Measurements from ENCODE around the gene EZR.

Gene EZR

GRCh38 chr6:158813032-158813431 is 6.1 kb downstream of the EZR start:
- H3K23ac ChIP-seq (ENCODE audit: low read depth, low read length, poor library complexity), result no peak overlapping the region
- no peaks in the 10 kb centered on the region for H3K27me3 ChIP-seq (ENCODE audit: control insufficient read depth in 3 of 3, insufficient read depth in 3 of 3, low read depth in 1 of 3, low read length in 3 of 3)
- no CpG with 5 or more reads among the region's 3 CpGs for WGBS, 2 donors (ENCODE audit: extremely low coverage in 2 of 2, insufficient read length in 2 of 2, insufficient replicate concordance in 1 of 2)
- no peak overlapping the region for H3K27ac ChIP-seq (replicated peaks; ENCODE audit: low read length)
- H4K8ac ChIP-seq (ENCODE audit: low read depth, low read length), result no peak overlapping the region
- no peak for DNase-seq (ENCODE audit: low spot score)
- no peak overlapping the region for H3K9ac ChIP-seq (ENCODE audit: low read depth, low read length, poor library complexity)
- H3K9me3 ChIP-seq (replicated peaks in 1 of 2; ENCODE audit: control insufficient read depth in 2 of 2, insufficient read depth in 1 of 2, low read depth in 1 of 2, low read length in 2 of 2), result peaks cover 0 to 1% of the 10 kb centered on the region in 2 donors
- peaks cover 7 to 20% of the 10 kb centered on the region in 2 donors for H3K4me1 ChIP-seq (ENCODE audit: control insufficient read depth in 2 of 2, insufficient read depth in 1 of 2, low read depth in 1 of 2, low read length in 2 of 2)
- H2BK120ac ChIP-seq (ENCODE audit: low read depth, low read length), result no peak overlapping the region
- H2BK15ac ChIP-seq (ENCODE audit: low read length), result no peak overlapping the region
- no peak overlapping the region for H3K4me2 ChIP-seq (ENCODE audit: insufficient read depth, low read length, poor library complexity, severe bottlenecking)
- H3K36me3 ChIP-seq (replicated peaks in 1 of 2; ENCODE audit: control insufficient read depth in 2 of 2, insufficient read depth in 2 of 2, low read length in 2 of 2), result peaks cover 10 to 81% of the 10 kb centered on the region in 2 donors
- H3K14ac ChIP-seq (ENCODE audit: low read length), result no peak overlapping the region
- H3K18ac ChIP-seq (ENCODE audit: low read length), result no peak overlapping the region
- no peak overlapping the region for H4K91ac ChIP-seq (ENCODE audit: low read depth, low read length, poor library complexity)
- no peak overlapping the region for H2AFZ ChIP-seq (ENCODE audit: low read length)
- H2BK5ac ChIP-seq (ENCODE audit: low read length), result no peak overlapping the region
- no peak overlapping the region for H3K4ac ChIP-seq (ENCODE audit: low read length)
- peaks cover 11% of the 10 kb centered on the region for H3K79me1 ChIP-seq (ENCODE audit: low read depth, low read length)
- H2AK5ac ChIP-seq (ENCODE audit: low read depth, low read length), result no peak overlapping the region
- H2BK12ac ChIP-seq (ENCODE audit: low read length), result no peak overlapping the region
- no peak overlapping the region for H3K4me3 ChIP-seq (ENCODE audit: low read length in 2 of 2)

- H4K91ac ChIP-seq (ENCODE audit: low read depth, low read length, poor library complexity), result no peak overlapping the region
- H3K4me1 ChIP-seq (ENCODE audit: control insufficient read depth in 2 of 2, insufficient read depth in 1 of 2, low read depth in 1 of 2, low read length in 2 of 2), result peaks cover 7 to 20% of the 10 kb centered on the region in 2 donors
- no peak overlapping the region for H3K4me3 ChIP-seq (ENCODE audit: low read length in 2 of 2)
- H3K27ac ChIP-seq (replicated peaks; ENCODE audit: low read length), result no peak overlapping the region
- H3K4ac ChIP-seq (ENCODE audit: low read length), result no peak overlapping the region
- no peak overlapping the region for H2AK5ac ChIP-seq (ENCODE audit: low read depth, low read length)
- H2BK15ac ChIP-seq (ENCODE audit: low read length), result no peak overlapping the region
- no peak for DNase-seq (ENCODE audit: low spot score)
- no peak overlapping the region for H3K18ac ChIP-seq (ENCODE audit: low read length)
- WGBS, 2 donors (ENCODE audit: extremely low coverage in 2 of 2, insufficient read length in 2 of 2, insufficient replicate concordance in 1 of 2), result no CpG with 5 or more reads among the region's 5 CpGs
- H3K36me3 ChIP-seq (replicated peaks in 1 of 2; ENCODE audit: control insufficient read depth in 2 of 2, insufficient read depth in 2 of 2, low read length in 2 of 2), result peaks cover 10 to 85% of the 10 kb centered on the region in 2 donors
- H2BK120ac ChIP-seq (ENCODE audit: low read depth, low read length), result no peak overlapping the region
- no peak overlapping the region for H4K8ac ChIP-seq (ENCODE audit: low read depth, low read length)
- H3K27me3 ChIP-seq (ENCODE audit: control insufficient read depth in 3 of 3, insufficient read depth in 3 of 3, low read depth in 1 of 3, low read length in 3 of 3), result no peaks in the 10 kb centered on the region
- H3K4me2 ChIP-seq (ENCODE audit: insufficient read depth, low read length, poor library complexity, severe bottlenecking), result no peak overlapping the region
- no peak overlapping the region for H2AFZ ChIP-seq (ENCODE audit: low read length)
- peaks cover 9% of the 10 kb centered on the region for H3K79me1 ChIP-seq (ENCODE audit: low read depth, low read length)
- no peak overlapping the region for H3K9ac ChIP-seq (ENCODE audit: low read depth, low read length, poor library complexity)
- H3K14ac ChIP-seq (ENCODE audit: low read length), result no peak overlapping the region
- H3K23ac ChIP-seq (ENCODE audit: low read depth, low read length, poor library complexity), result no peak overlapping the region
- H3K9me3 ChIP-seq (replicated peaks in 1 of 2; ENCODE audit: control insufficient read depth in 2 of 2, insufficient read depth in 1 of 2, low read depth in 1 of 2, low read length in 2 of 2), result peaks cover 0 to 1% of the 10 kb centered on the region in 2 donors
- no peak overlapping the region for H2BK5ac ChIP-seq (ENCODE audit: low read length)
- H2BK12ac ChIP-seq (ENCODE audit: low read length), result no peak overlapping the region
Observed at GRCh38 chr6:158812611-158813010, 6.6 kb downstream of the EZR start.

DNA sequence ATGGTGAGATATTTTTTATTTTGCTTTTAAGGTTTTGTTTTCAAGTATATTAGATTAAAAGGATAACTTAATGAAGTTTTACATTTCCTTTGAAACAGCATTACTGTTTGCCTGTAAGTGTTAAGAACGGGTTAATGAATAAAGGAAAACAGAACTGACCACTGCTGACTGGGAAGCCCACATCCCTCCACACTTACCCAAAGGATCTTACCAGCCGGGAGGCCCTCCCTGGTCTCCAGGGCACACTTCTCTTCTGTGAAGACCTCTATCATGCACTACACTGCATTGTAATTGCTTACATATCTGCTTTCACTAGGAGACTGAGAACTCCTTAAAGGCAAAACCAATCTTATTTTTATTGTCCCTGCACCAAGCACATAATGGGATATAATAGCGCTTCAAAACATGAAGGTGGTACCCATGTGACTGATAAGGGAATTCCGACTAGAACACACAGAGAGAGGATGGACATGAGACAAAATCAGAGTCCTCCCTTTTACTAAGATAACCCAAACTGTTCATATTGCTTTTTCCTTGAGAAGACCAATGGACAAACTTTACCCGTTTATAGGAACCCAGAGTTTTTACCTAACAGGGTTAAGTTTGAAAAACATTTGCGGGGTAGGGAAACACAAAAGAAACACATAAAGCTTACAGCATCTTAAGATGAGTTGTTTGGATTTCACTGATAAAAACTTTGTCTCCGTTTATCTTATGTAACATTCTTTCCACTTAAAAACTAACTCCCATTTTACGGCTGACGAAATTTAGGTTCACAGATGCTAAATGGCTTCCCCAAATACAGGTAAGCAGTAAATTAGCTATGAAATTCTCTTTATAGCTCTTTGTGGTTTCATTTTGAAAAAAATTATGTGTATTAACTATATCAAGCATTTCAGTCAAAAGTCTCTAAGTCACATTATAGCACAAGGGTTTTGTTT is 8.7 kb downstream of the EZR start:
- H3K4me2 ChIP-seq (ENCODE audit: insufficient read depth, low read length, poor library complexity, severe bottlenecking), result no peak overlapping the region
- H3K18ac ChIP-seq (ENCODE audit: low read length), result no peak overlapping the region
- peaks cover 10 to 77% of the 10 kb centered on the region in 2 donors for H3K36me3 ChIP-seq (replicated peaks in 1 of 2; ENCODE audit: control insufficient read depth in 2 of 2, insufficient read depth in 2 of 2, low read length in 2 of 2)
- WGBS, 2 donors (ENCODE audit: extremely low coverage in 2 of 2, insufficient read length in 2 of 2, insufficient replicate concordance in 1 of 2), result no CpG with 5 or more reads among the region's 9 CpGs
- H3K14ac ChIP-seq (ENCODE audit: low read length), result no peak overlapping the region
- no peak overlapping the region for H2BK12ac ChIP-seq (ENCODE audit: low read length)
- no peaks in the 10 kb centered on the region for H3K27me3 ChIP-seq (ENCODE audit: control insufficient read depth in 3 of 3, insufficient read depth in 3 of 3, low read depth in 1 of 3, low read length in 3 of 3)
- DNase-seq (ENCODE audit: low spot score), result no peak
- no peak overlapping the region for H4K8ac ChIP-seq (ENCODE audit: low read depth, low read length)
- no peak overlapping the region for H2BK15ac ChIP-seq (ENCODE audit: low read length)
- H3K4me3 ChIP-seq (ENCODE audit: low read length in 2 of 2), result no peak overlapping the region
- no peak overlapping the region for H3K27ac ChIP-seq (replicated peaks; ENCODE audit: low read length)
- peaks cover 0 to 1% of the 10 kb centered on the region in 2 donors for H3K9me3 ChIP-seq (replicated peaks in 1 of 2; ENCODE audit: control insufficient read depth in 2 of 2, insufficient read depth in 1 of 2, low read depth in 1 of 2, low read length in 2 of 2)
- H3K4ac ChIP-seq (ENCODE audit: low read length), result no peak overlapping the region
- no peak overlapping the region for H3K9ac ChIP-seq (ENCODE audit: low read depth, low read length, poor library complexity)
- peaks cover 9% of the 10 kb centered on the region for H3K79me1 ChIP-seq (ENCODE audit: low read depth, low read length)
- no peak overlapping the region for H2AFZ ChIP-seq (ENCODE audit: low read length)
- no peak overlapping the region for H2BK120ac ChIP-seq (ENCODE audit: low read depth, low read length)
- peaks cover 5 to 8% of the 10 kb centered on the region in 2 donors for H3K4me1 ChIP-seq (ENCODE audit: control insufficient read depth in 2 of 2, insufficient read depth in 1 of 2, low read depth in 1 of 2, low read length in 2 of 2)
- no peak overlapping the region for H2AK5ac ChIP-seq (ENCODE audit: low read depth, low read length)
- no peak overlapping the region for H3K23ac ChIP-seq (ENCODE audit: low read depth, low read length, poor library complexity)
- no peak overlapping the region for H4K91ac ChIP-seq (ENCODE audit: low read depth, low read length, poor library complexity)
- no peak overlapping the region for H2BK5ac ChIP-seq (ENCODE audit: low read length)

GRCh38 chr6:158808941-158809678 is 10.1 kb downstream of the EZR start:
- Histone ChIP-seq H2BK15ac (ENCODE audit: low read length) (no peak overlapping the region), H3K4me2 (ENCODE audit: insufficient read depth, low read length, poor library complexity, severe bottlenecking) (no peak overlapping the region), H3K36me3 (replicated peaks in 1 of 2; ENCODE audit: control insufficient read depth in 2 of 2, insufficient read depth in 2 of 2, low read length in 2 of 2) (peaks cover 10 to 65% of the 10 kb centered on the region in 2 donors), H2BK5ac (ENCODE audit: low read length) (no peak overlapping the region), H2BK120ac (ENCODE audit: low read depth, low read length) (no peak overlapping the region), H2BK12ac (ENCODE audit: low read length) (no peak overlapping the region), H2AFZ (ENCODE audit: low read length) (no peak overlapping the region), H4K8ac (ENCODE audit: low read depth, low read length) (no peak overlapping the region), H4K91ac (ENCODE audit: low read depth, low read length, poor library complexity) (no peak overlapping the region), H3K9ac (ENCODE audit: low read depth, low read length, poor library complexity) (no peak overlapping the region), H3K23ac (ENCODE audit: low read depth, low read length, poor library complexity) (no peak overlapping the region), H3K79me1 (ENCODE audit: low read depth, low read length) (peaks cover 8% of the 10 kb centered on the region), H3K4me1 (ENCODE audit: control insufficient read depth in 2 of 2, insufficient read depth in 1 of 2, low read depth in 1 of 2, low read length in 2 of 2) (peaks cover 3% of the 10 kb centered on the region in 2 donors), H3K27me3 (ENCODE audit: control insufficient read depth in 3 of 3, insufficient read depth in 3 of 3, low read depth in 1 of 3, low read length in 3 of 3) (no peaks in the 10 kb centered on the region), H3K18ac (ENCODE audit: low read length) (no peak overlapping the region), H3K9me3 (replicated peaks in 1 of 2; ENCODE audit: control insufficient read depth in 2 of 2, insufficient read depth in 1 of 2, low read depth in 1 of 2, low read length in 2 of 2) (peaks cover 0 to 1% of the 10 kb centered on the region in 2 donors), H3K14ac (ENCODE audit: low read length) (no peak overlapping the region), H2AK5ac (ENCODE audit: low read depth, low read length) (no peak overlapping the region), H3K27ac (replicated peaks; ENCODE audit: low read length) (no peak overlapping the region), H3K4me3 (ENCODE audit: low read length in 2 of 2) (no peak overlapping the region), H3K4ac (ENCODE audit: low read length) (no peak overlapping the region)
- DNase-seq (ENCODE audit: low spot score), result no peak
- no CpG with 5 or more reads among the region's 8 CpGs for WGBS, 2 donors (ENCODE audit: extremely low coverage in 2 of 2, insufficient read length in 2 of 2, insufficient replicate concordance in 1 of 2)

Measured in neuronal stem cell (in vitro differentiated cells).